ENCODE data around the gene MMEL1. TPM values are rescaled to one million over a fixed set of nuclear protein-coding genes. Genes with fewer than 3 reads are reported as not detected.

MMEL1 gene
- total RNA-seq, 1 experiment from 2014 or later: 0.46 TPM

GRCh38 chr1:2635361-2636010, 2.7 kb upstream of the MMEL1 start:
- no TSS peak for BruUV-seq (replicated peaks)
- intact Hi-C loops (cut with micrococcal nuclease; ENCODE audit: unreplicated experiment): no loop called here
- H3K27me3 ChIP-seq (ENCODE audit: control insufficient read depth, insufficient read depth, low read length): no peaks in the 10 kb centered on the region
- DNase-seq (ENCODE audit: low read depth, low spot score) (no peak), ATAC-seq (no peak)
- no peaks in the 10 kb centered on the region for H3K4me1 ChIP-seq (ENCODE audit: control insufficient read depth, insufficient read depth, low read length)
- peaks cover 5% of the 10 kb centered on the region; the same call in 1 of the 2 replicates for H3K9me3 ChIP-seq (ENCODE audit: control insufficient read depth, insufficient read depth, low read depth, low read length)
- H3K36me3 ChIP-seq (ENCODE audit: control insufficient read depth, insufficient read depth, low read length): no peaks in the 10 kb centered on the region
- ChIA-PET CTCF (no interaction called here), POLR2A (no interaction called here)
- H3K4me3 ChIP-seq (ENCODE audit: low read depth in 2 of 2, low read length in 2 of 2): no peak overlapping the region
- TF ChIP-seq SIN3A (IDR thresholded peaks at IDR 0.05; ENCODE audit: borderline replicate concordance, insufficient read depth, low read depth, low read length) (no peak), CTCF (IDR thresholded peaks at IDR 0.05) (no peak), TCF7L2 (IDR thresholded peaks at IDR 0.05; ENCODE audit: low read depth, low read length) (no peak), POLR2AphosphoS5 (IDR thresholded peaks at IDR 0.05; ENCODE audit: low read depth, low read length) (no peak), REST (IDR thresholded peaks at IDR 0.05; ENCODE audit: insufficient read depth in 1 of 2, low read depth in 2 of 2, low read length in 1 of 2) (no peak)
- in situ Hi-C loops (cut with HindIII; ENCODE audit: low pct_unique_long_range_greater_than_20kb, low sequenced_read_pairs): no loop called here
- no peak overlapping the region for H3K27ac ChIP-seq (ENCODE audit: low read length)

- no peaks in the 10 kb centered on the region for H3K27me3 ChIP-seq (ENCODE audit: control insufficient read depth, insufficient read depth, low read length)
- no TSS peak for BruUV-seq (replicated peaks)
- no peak for ATAC-seq
- no peaks in the 10 kb centered on the region for H3K36me3 ChIP-seq (ENCODE audit: control insufficient read depth, insufficient read depth, low read length)
- no peak for TF ChIP-seq REST (IDR thresholded peaks at IDR 0.05; ENCODE audit: insufficient read depth in 1 of 2, low read depth in 2 of 2, low read length in 1 of 2)
- TF ChIP-seq POLR2AphosphoS5 (IDR thresholded peaks at IDR 0.05; ENCODE audit: low read depth, low read length): no peak
- no peak for TF ChIP-seq CTCF (IDR thresholded peaks at IDR 0.05)
- TF ChIP-seq TCF7L2 (IDR thresholded peaks at IDR 0.05; ENCODE audit: low read depth, low read length): no peak
- intact Hi-C loops (cut with micrococcal nuclease; ENCODE audit: unreplicated experiment): no loop called here
- in situ Hi-C loops (cut with HindIII; ENCODE audit: low pct_unique_long_range_greater_than_20kb, low sequenced_read_pairs): no loop called here
- H3K4me3 ChIP-seq (ENCODE audit: low read depth in 2 of 2, low read length in 2 of 2): no peak overlapping the region
- ChIA-PET POLR2A (no interaction called here), CTCF (no interaction called here)
- H3K4me1 ChIP-seq (ENCODE audit: control insufficient read depth, insufficient read depth, low read length): no peaks in the 10 kb centered on the region
- DNase-seq (ENCODE audit: low read depth, low spot score): no peak
- H3K27ac ChIP-seq (ENCODE audit: low read length): no peak overlapping the region
- H3K9me3 ChIP-seq (ENCODE audit: control insufficient read depth, insufficient read depth, low read depth, low read length): peaks cover 5% of the 10 kb centered on the region; the same call in 1 of the 2 replicates
Measured at GRCh38 chr1:2633936-2634491, 1.2 kb upstream of the MMEL1 start.

Measured in Panc1 (cell line).